HG02938 (cell line): Measurements from ENCODE around the gene ANAPC16.
"Not testable (repeated sequence)": the region's sequence is repeated elsewhere in the genome, so short reads cannot be mapped to it uniquely, and the experiment has no call there.

Experiments used
- ATAC-seq: cut with Tn5 transposase; IDR thresholded peaks from one replicate; pipeline ENCODE4 v1.9.1; 2021; ENCODE audit warnings: mild to moderate bottlenecking, moderate library complexity; ENCODE audit not compliant: unreplicated experiment

The ANAPC16 gene

DNA sequence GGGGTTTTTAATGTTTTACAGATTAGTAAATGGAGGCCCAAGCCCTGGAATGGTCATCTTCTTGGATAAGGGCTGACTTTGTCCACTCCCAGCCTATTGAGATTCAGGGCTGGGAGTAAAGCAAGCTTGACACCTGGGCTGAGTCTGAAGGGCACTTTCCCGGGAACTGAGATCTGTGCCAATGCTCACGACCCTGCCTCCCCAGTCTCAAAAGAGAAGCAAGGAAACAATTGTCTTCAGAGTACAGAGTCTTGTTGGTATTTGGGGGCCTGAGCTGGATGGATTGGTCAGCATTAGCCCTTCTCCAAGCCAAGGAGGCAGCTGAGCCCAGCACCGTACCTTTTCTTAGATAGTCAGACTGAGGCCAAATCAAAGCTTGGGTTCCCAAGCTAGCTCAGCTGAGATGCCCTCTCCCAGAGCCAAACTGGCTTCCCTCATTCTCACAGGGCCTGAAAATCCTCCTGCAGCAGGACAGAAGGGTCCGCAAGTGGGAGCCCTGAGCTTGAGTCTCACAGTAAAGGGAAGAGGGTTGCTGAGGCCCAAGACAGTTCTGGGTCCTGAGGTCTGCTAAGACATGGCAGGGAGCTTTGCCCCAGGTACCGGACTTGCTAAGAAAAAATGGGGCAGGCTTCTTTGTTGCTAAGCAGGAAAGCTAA lies 61.7 kb downstream of the ANAPC16 start:
- no peak for ATAC-seq

- ATAC-seq: no peak
These were observed 62.3 kb downstream of the ANAPC16 start for GRCh38 chr10:72277996-72278667.

GRCh38 chr10:72278668-72279393 lies 63.0 kb downstream of the ANAPC16 start:
- ATAC-seq: no peak

- not testable (repeated sequence) for ATAC-seq
These were observed 63.8 kb downstream of the ANAPC16 start for GRCh38 chr10:72279587-72279986.

DNA sequence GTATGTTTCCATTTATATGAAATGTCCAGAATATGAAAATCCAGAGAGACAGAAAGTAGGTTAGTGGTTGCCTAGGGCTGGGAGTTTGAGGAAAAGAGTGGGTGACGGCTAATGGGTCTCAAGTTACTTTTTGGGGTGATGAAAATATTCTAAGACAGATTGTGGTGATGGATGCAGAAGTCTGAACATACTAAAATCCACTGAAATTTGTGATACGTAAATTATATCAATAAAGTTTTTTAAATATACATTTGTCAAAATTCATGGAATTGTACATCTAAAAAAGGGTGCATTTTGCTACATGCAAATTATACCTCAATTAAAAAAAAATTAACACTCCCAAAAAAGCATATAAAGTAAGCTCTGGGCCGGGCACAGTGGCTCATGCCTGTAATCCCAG lies 67.3 kb downstream of the ANAPC16 start:
- ATAC-seq: no peak
